ENCODE results near the gene TMEM225B. TPM values are rescaled to one million over a fixed set of nuclear protein-coding genes. Genes with fewer than 3 reads are reported as not detected.
"Not testable (repeated sequence)": the region's sequence is repeated elsewhere in the genome, so short reads cannot be mapped to it uniquely, and the experiment has no call there.

TMEM225B gene
- total RNA-seq, 4 donors from 2014 or later = 0.29 to 2.2 (median 0.66) TPM

DNA sequence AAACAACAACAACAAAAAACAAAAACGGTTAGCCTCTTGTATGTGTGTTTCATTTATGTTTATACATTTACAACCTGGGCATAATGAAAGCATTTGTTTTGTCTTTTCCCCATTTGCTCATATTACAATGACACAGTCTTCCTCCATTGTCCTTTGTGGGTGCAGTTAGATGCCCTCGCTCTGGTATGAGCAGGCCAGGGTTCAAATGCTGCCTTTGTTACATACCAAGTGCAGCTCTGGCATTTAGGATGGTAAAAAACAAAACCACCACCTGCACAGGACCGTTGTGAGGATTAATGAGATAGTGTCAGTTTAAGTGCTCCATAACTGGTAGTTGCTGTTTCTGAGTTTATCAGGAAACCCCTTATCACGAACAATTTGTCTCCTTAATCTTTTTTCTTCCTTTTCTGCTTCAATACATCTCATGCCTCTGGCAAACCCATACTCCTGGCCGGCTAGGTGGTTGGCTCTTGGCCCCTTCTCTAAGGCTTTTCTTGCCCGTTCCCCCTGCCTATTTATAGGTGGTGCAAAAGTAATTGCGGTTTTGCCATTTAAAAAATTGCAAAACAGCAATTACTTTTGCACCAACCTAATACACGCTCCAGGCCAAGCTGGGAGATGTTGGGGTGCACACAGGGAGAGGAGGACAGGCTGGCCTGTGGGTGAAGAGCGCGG lies 18.6 kb upstream of the TMEM225B start:
- intact Hi-C loops (cut with DNase I; ENCODE audit: low total_unique reads) = no loop called here
- TF ChIP-seq, protein P1, sequence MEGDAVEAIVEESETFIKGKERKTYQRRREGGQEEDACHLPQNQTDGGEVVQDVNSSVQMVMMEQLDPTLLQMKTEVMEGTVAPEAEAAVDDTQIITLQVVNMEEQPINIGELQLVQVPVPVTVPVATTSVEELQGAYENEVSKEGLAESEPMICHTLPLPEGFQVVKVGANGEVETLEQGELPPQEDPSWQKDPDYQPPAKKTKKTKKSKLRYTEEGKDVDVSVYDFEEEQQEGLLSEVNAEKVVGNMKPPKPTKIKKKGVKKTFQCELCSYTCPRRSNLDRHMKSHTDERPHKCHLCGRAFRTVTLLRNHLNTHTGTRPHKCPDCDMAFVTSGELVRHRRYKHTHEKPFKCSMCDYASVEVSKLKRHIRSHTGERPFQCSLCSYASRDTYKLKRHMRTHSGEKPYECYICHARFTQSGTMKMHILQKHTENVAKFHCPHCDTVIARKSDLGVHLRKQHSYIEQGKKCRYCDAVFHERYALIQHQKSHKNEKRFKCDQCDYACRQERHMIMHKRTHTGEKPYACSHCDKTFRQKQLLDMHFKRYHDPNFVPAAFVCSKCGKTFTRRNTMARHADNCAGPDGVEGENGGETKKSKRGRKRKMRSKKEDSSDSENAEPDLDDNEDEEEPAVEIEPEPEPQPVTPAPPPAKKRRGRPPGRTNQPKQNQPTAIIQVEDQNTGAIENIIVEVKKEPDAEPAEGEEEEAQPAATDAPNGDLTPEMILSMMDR (IDR thresholded peaks at IDR 0.05) = no peak
- no peak for TF ChIP-seq POLR2A (IDR thresholded peaks at IDR 0.05)
- no peaks in the 10 kb centered on the region for H3K36me3 ChIP-seq
- H3K4me1 ChIP-seq = no peaks in the 10 kb centered on the region
- H3K4me3 ChIP-seq = peak overlapping the region; percentile 47 to 63
- H3K9me3 ChIP-seq = no peaks in the 10 kb centered on the region
- peak overlapping the region in 1 of 2 donors; percentile 76 for H3K27ac ChIP-seq
- no peaks in the 10 kb centered on the region for H3K27me3 ChIP-seq
- DNase-seq = no peak

DNA sequence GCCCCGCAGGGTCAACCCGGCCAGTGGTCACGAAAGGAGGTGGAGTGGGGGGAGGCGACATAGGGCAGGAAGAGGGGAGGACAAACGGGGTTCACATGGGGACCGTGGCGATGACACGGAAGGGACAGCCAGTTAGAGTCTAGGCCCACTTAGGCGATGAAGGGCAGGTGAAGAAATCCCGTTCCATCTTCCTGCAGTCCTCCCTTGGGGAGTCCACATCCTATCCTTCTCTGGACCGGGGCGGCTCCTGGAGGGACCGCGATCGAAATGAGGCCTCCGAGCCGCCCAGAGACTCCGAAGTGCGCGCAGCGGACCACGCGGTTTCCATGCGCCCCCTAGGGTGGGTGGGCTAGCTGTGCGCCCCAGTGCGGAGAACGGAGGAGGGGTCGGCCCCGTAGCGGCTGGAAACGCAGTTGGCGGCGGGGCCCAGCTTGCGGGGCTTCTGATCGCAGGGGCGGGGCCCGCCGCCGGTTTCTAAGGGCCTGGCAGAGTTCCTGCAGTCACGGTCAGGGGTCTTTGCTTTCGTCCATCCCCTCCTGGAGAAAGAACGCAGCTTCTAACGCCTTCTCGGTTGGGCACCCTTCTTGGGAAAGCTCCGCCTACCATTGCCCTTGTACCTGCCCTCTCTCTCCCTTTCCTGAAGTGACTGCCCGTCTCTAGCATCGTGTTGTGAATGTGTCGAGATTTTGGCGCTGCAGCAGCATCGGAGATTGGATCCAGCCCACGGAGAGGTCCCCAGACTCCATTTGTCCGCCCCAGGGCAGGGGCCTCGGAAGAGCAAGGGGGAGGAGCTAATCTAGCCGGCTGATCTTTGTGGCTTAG lies 17.9 kb upstream of the TMEM225B start:
- TF ChIP-seq, protein P1 (IDR thresholded peaks at IDR 0.05) = peak in 3 of 4 experiments; percentile 23 to 60 (median 37)
- TF ChIP-seq POLR2A (IDR thresholded peaks at IDR 0.05) = no peak
- peak overlapping the region; percentile 47 to 63 for H3K4me3 ChIP-seq
- H3K9me3 ChIP-seq = no peaks in the 10 kb centered on the region
- intact Hi-C loops (cut with DNase I; ENCODE audit: low total_unique reads) = no loop called here
- no peaks in the 10 kb centered on the region for H3K27me3 ChIP-seq
- no peaks in the 10 kb centered on the region for H3K4me1 ChIP-seq
- peak overlapping the region; percentile 18 to 76 for H3K27ac ChIP-seq
- DNase-seq = peak; percentile 35 to 54
- H3K36me3 ChIP-seq = no peaks in the 10 kb centered on the region

DNA sequence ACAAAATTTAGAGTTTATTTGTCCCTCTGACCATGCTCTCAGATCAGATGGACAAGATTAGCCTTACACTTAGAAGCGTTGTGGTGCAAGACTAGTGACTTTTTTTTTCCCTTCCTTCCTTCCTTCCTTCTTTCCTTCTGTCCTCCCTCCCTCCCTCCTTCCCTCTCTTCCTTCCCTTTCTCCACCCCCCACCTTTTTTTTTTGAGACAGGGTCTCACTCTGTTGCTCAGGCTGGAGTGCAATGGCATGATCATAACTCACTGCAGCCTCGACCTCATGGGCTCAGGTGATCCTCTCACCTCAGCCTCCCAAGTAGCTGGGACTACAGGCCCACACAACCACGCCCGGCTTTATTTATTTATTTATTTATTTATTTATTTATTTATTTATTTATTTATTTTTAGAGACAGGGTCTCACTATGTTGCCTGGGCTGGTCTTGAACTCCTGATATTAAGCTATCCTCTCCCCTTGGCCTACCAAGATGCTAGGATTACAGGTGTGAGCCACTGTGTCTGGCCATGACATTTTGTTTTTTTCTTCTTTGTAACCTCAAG lies 17.2 kb upstream of the TMEM225B start:
- H3K4me1 ChIP-seq; H3K27me3 ChIP-seq; DNase-seq; H3K36me3 ChIP-seq; H3K9me3 ChIP-seq; intact Hi-C loops (cut with DNase I; ENCODE audit: low total_unique reads): not testable (repeated sequence)
- Histone ChIP-seq H3K27ac (peak overlapping the region; percentile 18 to 76), H3K4me3 (peak overlapping the region; percentile 47 to 63)

DNA sequence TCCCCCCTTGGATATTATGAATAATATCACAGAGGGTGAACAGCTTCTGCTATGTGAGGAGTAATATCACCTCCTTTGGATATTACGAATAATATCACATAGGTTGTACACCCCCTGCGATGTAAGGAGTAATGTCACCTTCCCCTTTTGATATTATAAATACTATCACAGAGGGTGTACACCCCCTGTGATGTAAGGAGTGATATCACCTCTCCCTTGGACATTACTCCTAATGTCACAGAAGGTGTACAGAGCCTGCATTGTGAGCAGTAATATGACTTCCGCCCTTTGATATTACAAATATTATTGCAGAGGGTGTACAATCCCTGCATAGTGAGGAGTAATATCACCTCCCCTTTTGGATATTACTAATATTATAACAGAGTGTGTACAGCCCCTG lies 9.2 kb upstream of the TMEM225B start:
- no peak for TF ChIP-seq POLR2A (IDR thresholded peaks at IDR 0.05)
- TF ChIP-seq, protein P1 (IDR thresholded peaks at IDR 0.05) = no peak
- Histone ChIP-seq H3K27me3 (no peaks in the 10 kb centered on the region), H3K4me3 (no peak overlapping the region), H3K4me1 (no peaks in the 10 kb centered on the region), H3K9me3 (no peaks in the 10 kb centered on the region), H3K36me3 (no peaks in the 10 kb centered on the region), H3K27ac (no peak overlapping the region)
- no peak for DNase-seq
- intact Hi-C loops (cut with DNase I; ENCODE audit: low total_unique reads) = no loop called here

DNA sequence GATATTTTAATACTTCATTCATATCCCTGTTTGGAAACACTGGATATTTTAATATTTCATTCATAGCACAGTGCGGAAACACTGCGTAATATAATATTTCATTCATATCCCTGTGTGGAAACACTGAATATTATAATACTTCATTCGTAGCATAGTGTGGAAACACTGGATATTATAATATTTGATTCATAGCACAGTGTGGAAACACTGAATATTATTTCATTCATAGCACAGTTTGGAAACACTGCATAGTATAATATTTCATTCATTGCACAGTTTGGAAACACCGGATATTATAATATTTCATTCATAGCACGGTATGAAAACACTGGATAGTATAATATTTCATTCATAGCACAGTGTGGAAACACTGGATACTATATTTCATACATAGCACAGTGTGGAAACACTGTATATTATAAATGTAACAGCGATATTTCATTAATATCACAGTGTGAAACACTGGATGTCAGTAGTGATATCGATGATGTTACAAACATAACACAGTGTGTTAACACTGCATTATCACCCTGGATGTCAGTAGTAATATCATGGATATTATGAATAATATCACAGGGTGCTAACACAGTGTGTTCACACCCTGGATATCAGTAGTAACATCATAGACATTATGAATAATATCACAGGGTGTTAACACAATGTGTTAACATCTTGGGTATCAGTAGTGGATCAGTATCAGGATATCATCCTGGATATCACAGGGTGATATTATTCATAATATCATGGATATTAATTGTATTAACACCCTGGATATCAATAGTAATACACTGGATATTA lies 2.9 kb upstream of the TMEM225B start:
- H3K27ac ChIP-seq = no peak overlapping the region
- no peaks in the 10 kb centered on the region for H3K36me3 ChIP-seq
- H3K4me1 ChIP-seq = no peaks in the 10 kb centered on the region
- no peak for DNase-seq
- TF ChIP-seq POLR2A (IDR thresholded peaks at IDR 0.05) = no peak
- TF ChIP-seq, protein P1 (IDR thresholded peaks at IDR 0.05) = no peak
- intact Hi-C loops (cut with DNase I; ENCODE audit: low total_unique reads) = no loop called here
- H3K9me3 ChIP-seq = no peaks in the 10 kb centered on the region
- no peaks in the 10 kb centered on the region for H3K27me3 ChIP-seq
- H3K4me3 ChIP-seq = no peak overlapping the region

Data from uterus (tissue), 4 donors.